Measurements from ENCODE around the gene PYURF. TPM values are rescaled to one million over a fixed set of nuclear protein-coding genes. Genes with fewer than 3 reads are reported as not detected.

PYURF gene, protein sequence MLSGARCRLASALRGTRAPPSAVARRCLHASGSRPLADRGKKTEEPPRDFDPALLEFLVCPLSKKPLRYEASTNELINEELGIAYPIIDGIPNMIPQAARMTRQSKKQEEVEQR
- total RNA-seq (2014; rRNA removed; shearing (Covaris generic)): 87.3 and 102 TPM in 2 replicates

DNA sequence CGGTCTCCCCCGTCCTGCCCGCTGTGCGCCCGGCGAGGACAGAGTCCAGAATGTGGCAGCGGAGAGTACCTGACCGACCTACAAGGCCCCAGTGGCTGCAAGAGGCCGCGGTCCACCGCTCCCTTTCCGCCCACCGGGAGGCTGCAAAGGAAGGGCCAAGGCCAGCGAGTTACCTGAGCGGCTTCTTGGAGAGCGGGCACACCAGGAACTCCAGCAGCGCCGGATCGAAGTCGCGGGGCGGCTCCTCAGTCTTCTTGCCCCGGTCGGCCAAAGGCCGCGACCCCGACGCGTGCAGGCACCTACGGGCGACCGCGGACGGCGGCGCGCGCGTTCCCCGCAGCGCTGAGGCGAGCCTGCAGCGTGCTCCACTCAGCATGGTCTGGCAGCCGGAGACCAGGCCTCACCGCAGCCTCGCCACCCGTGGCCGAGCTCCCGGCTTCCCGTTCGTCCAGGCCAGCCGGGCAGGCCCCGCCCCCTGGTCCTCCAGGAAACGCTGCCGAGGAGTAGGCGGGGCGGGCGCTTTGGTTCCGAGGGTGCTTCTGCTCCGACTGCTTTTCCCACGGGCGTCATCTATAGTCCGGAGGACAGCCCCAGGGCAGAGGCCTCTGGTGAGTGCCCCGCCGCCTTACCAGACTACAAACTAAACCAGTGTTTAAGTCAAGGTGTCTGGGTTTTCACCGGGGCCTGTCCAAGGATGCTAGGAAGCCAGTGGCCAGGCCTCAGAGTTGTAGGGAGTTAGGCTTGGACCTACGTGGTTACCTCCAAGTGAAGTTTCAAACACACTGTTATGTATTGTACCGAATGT, at the start of gene PYURF:
PYURF (minus strand) TSS at position 452 of the 805 bp plus-strand sequence; CDS start at position 376, 76 bp downstream.

Other genes with a start within 250 kb of the PYURF start
- 9.0 and 9.3 TPM in 2 replicates for gene PPM1K, start 239.2 kb downstream of the PYURF start, total RNA-seq (2014; rRNA removed; shearing (Covaris generic))
- 3.7 and 9.2 TPM in 2 replicates for gene HERC6, start 144.9 kb downstream of the PYURF start, total RNA-seq (2014; rRNA removed; shearing (Covaris generic))
- 1.4 and 2.0 TPM in 2 replicates for gene HERC5, start 66.7 kb downstream of the PYURF start, total RNA-seq (2014; rRNA removed; shearing (Covaris generic))
- 2.1 and 2.3 TPM in 2 replicates for gene HERC3, start 68.7 kb upstream of the PYURF start, total RNA-seq (2014; rRNA removed; shearing (Covaris generic))
- gene NAP1L5, start 174.1 kb upstream of the PYURF start, total RNA-seq (2014; rRNA removed; shearing (Covaris generic)): 0.05 TPM in 1 of 2 replicates, not detected in the other